ENCODE results near the gene EPHA10. TPM values are rescaled to one million over a fixed set of nuclear protein-coding genes. Genes with fewer than 3 reads are reported as not detected.

The EPHA10 gene
- total and polyA plus RNA-seq, 4 donors, result under 0.01 to 0.09 (median 0.03) TPM; not detected in 1

DNA sequence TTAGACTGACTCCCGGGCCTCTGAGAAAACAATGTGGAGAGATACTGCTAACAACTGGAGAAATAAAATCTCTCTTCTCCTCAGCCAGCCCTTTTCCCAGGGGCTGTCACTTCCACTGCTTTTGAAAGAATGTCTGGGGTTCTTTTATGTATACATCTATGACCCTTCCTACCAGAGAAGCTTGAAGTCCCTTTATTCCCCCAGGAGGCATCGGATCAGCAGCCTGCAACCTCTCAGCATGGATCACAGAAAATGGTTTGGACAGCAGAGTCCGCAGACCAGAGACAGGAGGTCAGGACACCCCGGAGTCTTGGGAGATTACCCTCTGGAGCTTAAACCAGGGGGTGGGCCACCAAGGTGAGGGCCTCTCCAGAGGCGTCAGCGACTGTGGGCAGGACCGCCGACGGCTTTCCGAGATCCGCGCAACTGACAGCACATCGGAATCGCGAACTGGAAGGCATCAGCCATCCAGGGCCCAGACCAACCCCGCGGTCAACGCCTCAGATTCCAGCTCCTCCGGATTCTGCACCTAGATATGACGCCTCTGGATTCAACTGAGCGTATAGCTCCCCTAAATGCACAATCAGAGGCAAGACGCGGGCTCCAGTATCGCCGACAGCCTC, 1.0 kb downstream of the EPHA10 start:
- 19% methylated on average over 25 of the region's 25 CpGs for WGBS
- Histone ChIP-seq H3K36me3 (ENCODE audit: control insufficient read depth in 4 of 4, insufficient read depth in 3 of 4, low read depth in 1 of 4, low read length in 3 of 4) (no peaks in the 10 kb centered on the region), H3K27me3 (ENCODE audit: control insufficient read depth in 4 of 4, insufficient read depth in 4 of 4, low read length in 3 of 4) (peaks cover 0 to 25% (median 9%) of the 10 kb centered on the region in 4 donors)

GRCh38 chr1:37762516-37762915, 2.4 kb downstream of the EPHA10 start:
- Histone ChIP-seq H3K27ac (ENCODE audit: low read depth in 1 of 2, low read length in 2 of 2) (no peak overlapping the region), H3K4me1 (ENCODE audit: control insufficient read depth in 4 of 4, insufficient read depth in 4 of 4, low read length in 3 of 4) (peaks cover 0 to 3% (median 0%) of the 10 kb centered on the region in 4 donors), H3K36me3 (ENCODE audit: control insufficient read depth in 4 of 4, insufficient read depth in 3 of 4, low read depth in 1 of 4, low read length in 3 of 4) (no peaks in the 10 kb centered on the region), H3K4me3 (ENCODE audit: low read depth in 1 of 3, low read length in 3 of 3) (no peak overlapping the region), H3K9ac (ENCODE audit: low read depth in 1 of 2, low read length in 2 of 2) (no peak overlapping the region), H3K27me3 (ENCODE audit: control insufficient read depth in 4 of 4, insufficient read depth in 4 of 4, low read length in 3 of 4) (peaks cover 0 to 28% (median 9%) of the 10 kb centered on the region in 4 donors), H3K9me3 (ENCODE audit: control insufficient read depth in 4 of 4, low read length in 3 of 4) (peaks cover 0 to 3% (median 0%) of the 10 kb centered on the region in 4 donors)
- WGBS, result 56% methylated on average over 2 of the region's 2 CpGs
- DNase-seq (ENCODE audit: low spot score), result no peak
- TF ChIP-seq HNF4G (IDR thresholded peaks at IDR 0.05) (no peak), ZBTB33 (IDR thresholded peaks at IDR 0.05) (no peak), HNF4A (conservative IDR thresholded peaks at IDR 0.05) (no peak), ATF3 (IDR thresholded peaks at IDR 0.05) (no peak), NR2F2 (IDR thresholded peaks at IDR 0.05) (no peak), EGR1 (IDR thresholded peaks at IDR 0.05; ENCODE audit: low read depth in 2 of 2) (no peak), SP1 (IDR thresholded peaks at IDR 0.05) (no peak), CTCF (IDR thresholded peaks at IDR 0.05; ENCODE audit: low read depth, low read length, missing input control) (no peak), GABPA (IDR thresholded peaks at IDR 0.05 in 1 of 2, conservative IDR thresholded peaks at IDR 0.05 in 1 of 2) (no peak), YY1 (IDR thresholded peaks at IDR 0.05) (no peak), REST (IDR thresholded peaks at IDR 0.05) (no peak), TAF1 (conservative IDR thresholded peaks at IDR 0.05) (no peak)

More for the DNA sequence above, 1.0 kb downstream of the EPHA10 start:
- TF ChIP-seq NR2F2 (IDR thresholded peaks at IDR 0.05) (no peak), GABPA (IDR thresholded peaks at IDR 0.05 in 1 of 2, conservative IDR thresholded peaks at IDR 0.05 in 1 of 2) (no peak)
- H3K27ac ChIP-seq (ENCODE audit: low read depth in 1 of 2, low read length in 2 of 2), result no peak overlapping the region
- H3K9ac ChIP-seq (ENCODE audit: low read depth in 1 of 2, low read length in 2 of 2), result no peak overlapping the region
- no peak overlapping the region for H3K4me3 ChIP-seq (ENCODE audit: low read depth in 1 of 3, low read length in 3 of 3)
- no peak for DNase-seq (ENCODE audit: low spot score)
- peaks cover 0 to 3% (median 0%) of the 10 kb centered on the region in 4 donors for H3K9me3 ChIP-seq (ENCODE audit: control insufficient read depth in 4 of 4, low read length in 3 of 4)
- peaks cover 0 to 3% (median 0%) of the 10 kb centered on the region in 4 donors for H3K4me1 ChIP-seq (ENCODE audit: control insufficient read depth in 4 of 4, insufficient read depth in 4 of 4, low read length in 3 of 4)

Measured in liver (tissue), 9 donors.